T-helper 22 cell (primary cell): ENCODE results near the gene GAB4.

ENCODE experiments used
- DNase-seq: peaks from one replicate; pipeline ENCODE4 v3.0.0-alpha.2; 2020; ENCODE audit warnings: low read depth

Gene GAB4

DNA sequence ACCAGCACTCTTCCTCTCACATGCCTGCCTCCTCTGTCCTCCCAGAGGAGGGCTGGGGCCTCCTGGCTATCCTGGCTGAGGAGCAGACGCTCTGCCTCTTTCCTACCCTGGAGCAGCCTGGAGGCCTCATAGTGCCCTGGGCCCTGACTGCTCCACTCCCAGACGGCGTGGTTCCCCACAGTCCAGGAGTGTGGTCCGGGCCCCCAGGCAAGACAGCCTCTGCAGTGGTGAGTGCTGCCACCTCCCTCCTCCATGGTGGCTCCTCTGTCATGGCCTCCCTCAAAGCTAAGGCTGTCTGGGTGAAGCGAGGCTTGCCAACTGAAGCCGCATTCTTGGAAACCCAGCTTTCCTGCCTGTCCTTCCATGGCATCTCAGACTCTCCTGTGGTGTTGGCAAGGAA lies 19.8 kb downstream of the GAB4 start:
- no peak for DNase-seq

DNA sequence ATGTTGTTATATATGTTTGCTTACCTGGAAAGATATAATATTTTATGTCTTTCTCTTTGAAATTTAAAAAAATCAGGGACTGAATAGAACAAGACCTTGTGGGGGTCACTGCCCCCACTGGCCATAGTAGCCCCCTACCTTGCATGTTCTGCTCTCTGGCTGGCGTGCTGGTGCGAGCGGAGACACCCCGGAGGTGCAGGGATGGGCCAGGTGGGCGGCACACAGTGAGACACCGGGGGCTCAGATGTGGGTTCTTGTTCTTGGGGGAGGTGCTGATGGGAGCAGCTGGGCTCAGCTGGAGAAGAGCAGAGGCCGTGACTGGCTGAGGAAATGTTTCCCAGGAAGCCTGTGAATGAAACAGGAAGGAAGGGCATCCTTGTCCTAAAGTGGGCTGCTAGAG lies 20.2 kb downstream of the GAB4 start:
- DNase-seq: no peak

DNA sequence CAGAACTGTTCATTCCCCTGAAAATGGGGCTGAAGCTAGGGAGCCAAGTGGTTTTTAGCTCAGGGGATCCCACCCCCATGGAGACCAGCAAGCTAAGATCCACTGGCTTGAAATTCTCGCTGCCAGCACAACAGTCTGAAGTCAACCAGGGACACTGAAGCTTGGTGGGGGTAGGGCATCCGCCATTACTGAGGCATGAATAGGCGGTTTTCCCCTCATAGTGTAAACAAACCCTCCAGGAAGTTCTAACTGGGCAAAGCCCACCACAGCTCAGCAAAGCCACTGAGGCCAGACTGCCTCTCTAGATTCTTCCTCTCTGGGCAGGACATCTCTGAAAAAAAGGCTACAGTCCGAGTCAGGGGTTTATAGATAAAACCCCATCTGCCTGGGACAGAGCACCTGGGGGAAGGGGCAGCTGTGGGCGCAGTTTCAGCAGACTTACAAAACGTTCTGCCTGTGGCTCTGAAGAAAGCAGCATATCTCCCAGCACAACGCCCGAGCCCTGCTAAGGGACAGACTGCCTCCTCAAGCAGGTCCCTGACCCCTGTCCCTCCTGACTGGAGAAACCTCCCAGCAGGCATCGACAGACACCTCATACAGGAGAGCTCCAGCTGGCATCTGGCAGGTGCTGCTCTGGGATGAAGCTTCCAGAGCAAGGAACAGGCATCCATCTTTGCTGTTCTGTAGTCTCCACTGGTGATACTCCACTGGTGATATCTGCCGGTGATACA lies 32.7 kb downstream of the GAB4 start:
- no peak for DNase-seq

DNA sequence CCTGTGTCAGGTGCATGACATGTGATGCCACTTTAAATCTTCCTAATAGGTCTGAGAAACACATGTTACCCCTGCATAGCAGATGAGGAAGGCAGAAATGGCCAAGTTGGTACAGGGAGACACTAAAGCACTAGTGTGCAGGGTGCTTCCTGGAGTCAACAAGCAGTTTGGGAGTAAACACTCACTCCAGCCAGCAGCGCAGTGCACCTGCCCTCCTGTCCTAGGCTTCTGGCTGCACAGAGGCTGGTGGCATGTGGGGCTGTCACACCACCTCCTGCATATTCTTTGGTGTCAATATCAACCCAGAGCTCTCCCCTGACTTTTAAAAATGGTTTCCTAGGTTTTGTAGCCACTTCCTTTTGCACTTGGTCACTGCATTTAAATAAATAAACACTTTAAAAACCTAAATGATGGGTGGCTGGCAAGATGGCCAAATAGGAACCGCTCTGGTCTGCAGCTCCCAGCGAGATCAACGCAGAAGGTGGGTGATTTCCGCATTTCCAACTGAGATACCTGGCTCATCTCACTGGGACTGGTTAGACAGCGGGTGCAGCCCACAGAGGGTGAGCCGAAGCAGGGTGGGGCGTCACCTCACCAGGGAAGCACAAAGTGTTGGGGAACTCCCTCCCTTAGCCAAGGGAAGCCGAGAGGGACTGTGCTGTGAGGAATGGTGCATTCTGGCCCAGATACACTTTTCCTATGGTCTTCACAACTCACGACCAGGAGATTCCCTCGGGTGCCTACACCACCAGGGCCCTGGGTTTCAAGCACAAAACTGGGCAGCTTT lies 33.5 kb downstream of the GAB4 start:
- DNase-seq: no peak

DNA sequence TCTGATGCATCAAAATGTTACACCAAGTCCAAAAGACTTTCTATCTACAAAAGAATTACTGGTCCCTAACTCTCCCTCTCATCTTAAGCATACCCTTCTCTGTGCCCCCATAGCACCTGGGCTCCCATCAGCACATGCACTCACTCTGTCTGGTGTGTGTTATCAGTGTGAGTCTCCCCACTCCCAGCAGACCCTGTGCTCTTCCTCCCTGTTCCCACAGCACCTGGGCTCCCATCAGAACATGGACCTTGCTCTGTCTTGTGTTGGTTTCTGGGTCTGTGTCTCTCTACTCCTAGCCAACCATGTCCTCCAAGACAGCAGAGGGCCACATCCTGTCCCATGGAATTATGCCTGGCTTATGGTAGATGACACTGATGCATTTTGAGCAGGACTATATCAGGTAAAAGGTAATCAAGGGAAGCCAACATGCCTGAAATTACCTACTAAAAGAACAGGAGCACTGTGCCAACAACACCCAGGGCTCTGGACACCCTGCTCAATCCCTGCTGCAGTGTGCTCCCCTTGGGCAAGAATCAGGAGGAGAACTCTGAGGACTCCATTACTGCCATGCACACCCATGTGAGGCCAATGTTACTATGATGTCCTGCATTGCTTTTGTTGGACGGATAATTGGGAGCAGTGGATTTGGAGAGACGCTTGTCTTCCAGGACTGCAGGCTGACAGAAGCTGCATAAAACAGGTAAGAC lies 34.3 kb downstream of the GAB4 start:
- no peak for DNase-seq

DNA sequence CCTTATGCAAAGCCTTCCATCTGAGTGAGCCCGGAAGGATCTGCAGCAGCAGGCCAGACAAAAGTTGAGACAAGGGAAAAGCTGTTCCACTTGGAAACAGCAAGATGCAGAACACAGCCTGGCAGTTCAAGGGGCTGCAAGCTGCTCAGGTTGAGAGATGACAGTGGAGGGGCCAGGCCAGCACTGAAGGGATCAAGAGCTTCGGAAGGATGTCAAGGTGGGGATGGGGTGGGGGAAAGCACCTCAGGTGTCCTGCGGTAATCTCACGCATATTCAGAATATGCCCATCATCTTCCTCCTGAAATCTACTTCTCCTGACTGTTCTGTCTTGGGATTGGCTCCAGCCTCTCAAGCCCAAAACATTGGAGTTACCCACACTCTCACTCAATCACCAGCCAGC lies 35.7 kb downstream of the GAB4 start:
- DNase-seq: no peak

DNA sequence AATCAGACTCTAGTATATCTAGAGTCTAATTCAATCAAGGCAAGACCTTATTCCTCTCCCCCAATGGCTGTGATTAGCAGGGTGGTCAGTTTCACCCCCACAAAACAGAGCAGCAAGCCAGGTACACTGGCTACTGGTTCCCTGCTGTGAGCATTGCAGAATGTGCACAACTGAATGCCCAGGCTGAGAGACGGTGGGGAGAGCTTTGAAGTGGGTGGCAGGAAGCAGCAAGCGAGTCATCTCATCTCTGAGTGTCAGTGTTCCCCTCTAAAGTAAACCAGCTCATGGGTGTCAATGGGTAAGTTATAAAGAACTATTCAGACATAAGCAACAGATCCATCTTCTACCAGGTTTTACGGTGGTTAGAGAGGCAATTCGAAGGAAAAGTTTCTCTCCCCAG lies 37.6 kb downstream of the GAB4 start:
- no peak for DNase-seq

DNA sequence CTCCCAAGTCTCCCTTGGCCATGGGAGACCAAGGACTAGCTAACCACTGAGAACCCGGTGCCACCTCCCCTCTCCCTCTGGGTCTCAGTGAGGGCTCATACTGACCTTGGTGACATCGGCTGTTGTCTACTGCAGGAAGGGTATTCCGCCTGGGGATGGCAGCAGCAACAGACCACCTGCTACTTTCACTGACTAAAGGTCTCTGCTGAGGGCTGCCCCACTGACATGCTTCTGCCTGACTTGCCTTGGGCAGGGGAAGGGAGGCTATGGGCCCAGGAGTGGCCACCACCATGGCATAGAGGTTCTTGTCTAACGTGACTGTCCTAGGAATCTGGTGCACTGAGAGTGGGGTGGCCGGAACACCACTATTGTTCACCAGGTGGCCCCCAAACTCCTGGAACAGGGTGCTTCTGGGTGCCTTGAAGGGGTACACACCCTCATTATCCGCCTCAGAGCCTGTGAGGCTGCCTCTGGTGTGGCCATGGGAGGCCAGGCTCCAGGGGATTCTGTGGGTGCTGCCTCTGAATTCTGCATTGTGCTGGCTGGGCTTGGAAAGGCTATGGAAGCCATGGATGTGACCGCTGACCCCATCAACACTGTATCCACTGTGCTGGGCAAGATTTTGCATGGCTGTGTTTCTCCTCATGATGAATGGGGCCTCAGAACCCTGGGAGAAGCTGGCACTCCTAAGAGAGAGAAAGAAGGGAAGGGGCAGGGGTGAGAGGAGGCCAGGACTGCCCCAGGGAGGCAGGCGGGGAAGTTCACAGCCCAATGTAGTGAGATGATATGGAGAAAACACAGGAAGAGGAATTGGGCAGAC lies 38.3 kb downstream of the GAB4 start:
- no peak for DNase-seq

DNA sequence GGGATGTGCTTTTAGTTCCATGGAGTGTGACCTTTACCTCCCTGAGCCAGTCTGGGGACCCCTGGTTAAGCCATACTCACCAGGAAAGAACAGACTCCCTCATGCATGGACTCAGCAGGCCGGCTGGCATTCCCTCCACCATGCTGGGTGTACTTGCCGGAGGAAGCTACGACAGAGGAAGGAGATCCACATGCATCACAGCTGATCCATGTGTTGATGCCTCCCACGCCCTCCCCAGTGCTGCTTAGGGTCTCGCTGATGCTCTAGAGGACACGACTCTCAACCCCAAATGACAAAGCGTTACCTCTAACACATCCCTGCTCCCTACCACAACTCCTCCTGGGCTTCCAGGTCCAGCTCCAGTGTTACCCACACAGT lies 39.8 kb downstream of the GAB4 start:
- no peak for DNase-seq

DNA sequence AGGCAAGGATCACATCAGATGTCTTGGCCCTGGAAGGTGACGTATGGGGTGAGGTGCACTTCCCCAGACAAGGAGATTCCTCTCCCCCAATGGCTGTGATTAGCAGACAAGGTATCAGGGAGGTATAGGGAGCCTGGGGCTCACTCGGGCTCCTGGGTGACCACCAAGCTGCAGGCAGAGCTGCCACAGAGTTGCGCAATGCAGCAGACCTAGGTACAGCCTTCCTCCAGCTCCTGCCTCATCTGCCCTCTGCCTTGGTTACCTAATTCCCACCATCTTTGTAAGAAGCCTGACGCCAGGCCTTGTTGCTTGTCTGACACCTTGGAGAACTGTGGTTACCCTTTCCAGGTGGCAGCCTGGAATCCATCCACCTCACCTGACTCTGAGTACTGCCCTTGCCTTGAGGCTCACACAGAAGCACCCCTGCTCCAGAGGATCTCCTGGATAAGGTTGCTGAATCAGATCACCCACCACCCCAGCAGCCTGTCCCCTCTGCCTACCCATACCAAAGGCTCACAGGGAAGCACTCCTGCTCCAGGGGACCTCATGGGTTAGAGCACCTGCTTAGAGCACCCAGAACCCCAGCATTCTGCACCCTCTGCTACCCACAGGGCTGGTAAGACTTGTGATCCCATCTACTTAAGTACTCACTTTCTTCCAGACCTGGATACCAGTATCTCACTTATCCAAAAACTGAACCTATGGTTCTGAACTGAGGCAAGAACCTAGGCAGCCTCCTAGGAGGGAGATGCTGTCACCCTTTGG lies 40.4 kb downstream of the GAB4 start:
- DNase-seq: no peak

DNA sequence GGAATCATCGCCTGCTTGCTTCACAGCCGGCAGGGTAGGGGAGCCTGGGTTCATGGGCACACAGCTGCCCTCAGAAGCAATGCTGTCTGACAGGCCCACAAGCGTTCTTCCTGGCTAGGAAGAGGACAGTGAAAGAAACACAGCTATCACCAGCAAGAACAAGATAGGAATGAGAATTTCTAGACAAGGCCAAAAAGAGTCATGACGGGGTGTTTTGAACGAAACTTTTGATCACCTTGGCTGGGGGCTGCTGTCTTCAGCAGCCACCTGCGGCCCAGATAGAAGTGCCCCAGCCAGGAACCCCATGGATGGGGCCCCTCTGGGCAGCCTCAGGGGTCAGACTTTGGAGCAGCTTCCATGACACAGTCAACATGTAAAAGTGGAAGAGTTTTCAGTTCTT lies 41.8 kb downstream of the GAB4 start:
- DNase-seq: no peak

DNA sequence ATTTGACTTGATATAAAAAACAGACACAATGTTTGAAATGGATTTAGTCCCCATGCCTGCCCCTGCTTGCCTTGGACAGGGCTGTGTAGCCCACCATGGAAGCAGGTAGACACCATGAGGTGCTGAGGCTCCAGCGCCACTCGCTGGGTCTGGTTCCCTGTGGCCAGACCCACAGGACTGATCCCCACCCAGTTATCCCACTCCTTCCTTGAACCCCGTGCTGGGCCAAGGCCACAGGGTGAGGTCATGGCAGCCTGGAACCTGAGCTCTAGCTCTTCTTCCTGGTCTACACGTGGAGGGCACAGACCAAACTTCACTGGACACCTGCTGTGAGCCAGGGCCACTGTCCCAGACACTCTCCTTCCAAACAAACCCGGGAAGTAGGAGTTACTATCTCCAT lies 42.5 kb downstream of the GAB4 start:
- no peak for DNase-seq

DNA sequence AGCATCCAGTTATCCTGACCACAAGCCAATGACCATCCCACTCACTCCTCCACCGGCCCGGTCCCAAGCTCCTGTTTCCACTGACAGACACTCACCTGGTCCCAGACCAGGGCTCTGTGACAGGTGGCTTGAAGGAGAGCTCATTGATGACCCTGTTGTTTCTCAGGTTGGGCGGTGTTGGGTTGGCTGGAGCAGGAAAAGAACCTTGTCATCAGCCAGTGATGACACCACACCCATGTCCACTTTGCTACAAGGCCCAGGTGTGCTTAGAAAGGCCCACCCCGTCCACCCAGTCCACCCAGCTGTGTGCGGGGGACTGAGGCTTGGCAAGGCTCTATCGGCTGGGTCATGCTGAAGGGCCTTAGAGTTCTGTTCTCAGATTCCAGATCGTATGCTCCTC lies 42.9 kb downstream of the GAB4 start:
- DNase-seq: no peak

DNA sequence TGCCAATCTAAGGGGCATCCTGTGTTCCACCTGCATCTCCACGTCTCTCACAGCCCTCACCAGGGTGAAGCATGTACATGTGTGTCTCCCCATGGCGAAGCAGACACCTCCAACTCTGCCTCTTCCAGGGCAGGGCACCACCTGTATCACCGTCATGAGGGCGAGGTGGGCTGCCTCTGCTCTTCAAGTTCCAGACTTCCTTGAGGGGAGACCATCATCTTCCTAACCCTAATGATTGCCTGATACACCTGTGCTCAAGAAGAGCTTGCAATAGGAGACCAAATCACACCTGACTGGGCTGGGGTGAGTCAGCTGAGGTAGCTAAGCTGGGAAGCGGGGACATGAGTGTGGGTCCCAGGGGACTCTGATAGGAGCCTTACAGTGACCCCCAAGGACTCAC lies 43.7 kb downstream of the GAB4 start:
- no peak for DNase-seq

DNA sequence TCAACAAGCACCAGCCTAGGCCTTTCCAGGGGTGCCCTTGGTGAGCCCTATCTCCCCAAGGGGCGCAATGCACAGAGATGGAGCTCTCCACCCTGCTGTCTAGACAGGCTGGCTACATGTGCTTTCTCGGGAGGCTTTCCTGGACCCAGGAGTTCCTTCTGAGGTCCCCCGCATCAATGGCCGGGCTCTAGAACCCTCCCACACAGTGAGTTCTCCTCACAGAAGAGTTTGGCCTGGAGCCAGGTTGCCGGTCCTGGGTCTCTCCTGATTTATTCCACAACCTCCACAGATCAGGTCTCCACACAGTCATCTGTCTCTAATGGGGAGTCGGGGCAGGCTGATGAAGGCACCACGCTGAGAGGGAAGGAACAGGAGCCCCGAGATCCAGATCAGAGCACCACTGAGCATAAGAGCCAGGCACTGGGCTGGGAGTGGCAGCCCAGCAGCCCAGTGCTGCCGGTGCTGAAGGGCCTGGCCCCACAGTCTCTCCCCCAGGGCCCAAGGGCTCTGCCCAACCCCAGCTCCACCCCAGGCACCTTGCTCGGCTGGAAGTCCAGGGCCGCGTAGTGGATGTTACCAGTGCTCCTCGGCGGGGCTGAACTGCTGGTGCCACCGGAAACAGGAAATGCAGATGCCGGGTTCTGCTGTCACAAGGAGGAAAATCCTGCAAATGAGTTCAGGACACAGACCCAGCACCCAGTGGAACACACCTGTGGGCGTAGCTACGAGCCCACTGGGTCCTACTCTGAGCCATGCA lies 44.7 kb downstream of the GAB4 start:
- DNase-seq: no peak

DNA sequence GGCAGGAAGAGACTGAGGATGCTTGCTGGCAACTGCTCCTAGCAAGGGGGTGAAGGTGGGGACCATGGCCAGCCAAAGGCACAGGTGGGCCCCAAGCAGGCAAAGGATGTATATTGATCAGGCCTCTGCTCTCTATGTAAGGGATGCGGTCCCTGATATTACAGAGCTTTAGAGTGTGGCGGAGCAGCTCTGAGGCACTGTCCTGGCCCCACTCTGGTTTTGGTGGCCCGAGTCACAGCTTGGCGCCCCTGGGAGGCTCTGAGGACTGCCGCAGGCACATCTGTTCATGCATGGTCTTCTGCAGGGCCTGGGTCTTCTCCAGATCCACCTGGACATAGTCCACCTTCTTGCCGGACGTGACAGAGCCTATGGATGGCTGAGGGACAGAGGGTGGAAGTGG lies 45.5 kb downstream of the GAB4 start:
- no peak for DNase-seq

DNA sequence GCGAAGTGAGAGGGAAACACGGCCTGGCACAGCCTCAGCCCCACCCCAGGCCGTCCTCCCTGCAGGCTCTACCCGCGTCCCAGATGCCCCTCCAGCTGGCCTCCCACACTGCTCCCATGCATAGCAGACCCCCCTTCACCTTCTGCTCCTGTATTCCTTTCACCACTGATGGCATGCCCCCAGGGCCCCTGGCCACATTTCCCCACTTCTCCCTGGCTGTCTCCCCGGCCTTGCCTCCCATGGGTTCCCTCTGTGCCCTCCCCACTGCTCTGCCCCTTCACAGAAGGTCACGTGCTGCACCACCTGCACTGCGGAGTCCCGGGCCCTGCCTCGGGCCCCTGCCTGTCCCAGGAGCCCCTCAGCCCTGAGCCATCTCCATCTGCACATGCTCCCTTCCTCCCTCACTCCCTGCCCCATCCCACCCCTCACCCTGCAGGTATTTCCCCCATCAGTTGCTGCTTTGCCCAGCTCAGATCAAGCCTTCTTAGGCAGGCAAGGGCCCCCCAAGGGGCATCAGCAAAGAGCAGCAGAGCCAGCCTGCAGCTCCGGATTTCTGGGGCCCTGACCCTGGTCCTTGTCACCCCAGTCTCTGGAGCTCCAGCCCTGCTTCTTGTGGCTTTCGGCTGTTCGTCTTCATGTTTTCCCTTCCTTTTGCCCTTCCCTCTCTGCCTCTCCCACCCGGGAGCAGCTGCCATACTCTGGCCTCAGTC lies 46.4 kb downstream of the GAB4 start:
- DNase-seq: no peak

DNA sequence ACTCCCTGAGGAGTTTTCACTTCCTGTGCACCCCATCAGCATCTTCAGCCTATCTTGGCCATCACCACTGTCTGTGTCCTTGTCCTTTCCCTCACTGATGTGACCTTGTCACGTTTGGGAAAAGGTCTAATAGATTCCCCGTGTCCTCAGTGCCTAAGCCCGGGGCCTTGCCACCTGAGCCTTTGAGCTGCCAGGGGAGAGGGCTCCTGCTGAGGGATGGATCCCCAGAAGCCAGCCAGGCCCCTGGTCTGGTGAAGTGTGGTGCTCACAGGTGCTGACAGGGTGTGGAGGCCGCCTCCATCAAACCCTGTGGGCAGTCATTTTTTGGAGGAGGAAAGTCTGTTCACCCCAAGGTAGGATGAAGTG lies 47.2 kb downstream of the GAB4 start:
- no peak for DNase-seq

DNA sequence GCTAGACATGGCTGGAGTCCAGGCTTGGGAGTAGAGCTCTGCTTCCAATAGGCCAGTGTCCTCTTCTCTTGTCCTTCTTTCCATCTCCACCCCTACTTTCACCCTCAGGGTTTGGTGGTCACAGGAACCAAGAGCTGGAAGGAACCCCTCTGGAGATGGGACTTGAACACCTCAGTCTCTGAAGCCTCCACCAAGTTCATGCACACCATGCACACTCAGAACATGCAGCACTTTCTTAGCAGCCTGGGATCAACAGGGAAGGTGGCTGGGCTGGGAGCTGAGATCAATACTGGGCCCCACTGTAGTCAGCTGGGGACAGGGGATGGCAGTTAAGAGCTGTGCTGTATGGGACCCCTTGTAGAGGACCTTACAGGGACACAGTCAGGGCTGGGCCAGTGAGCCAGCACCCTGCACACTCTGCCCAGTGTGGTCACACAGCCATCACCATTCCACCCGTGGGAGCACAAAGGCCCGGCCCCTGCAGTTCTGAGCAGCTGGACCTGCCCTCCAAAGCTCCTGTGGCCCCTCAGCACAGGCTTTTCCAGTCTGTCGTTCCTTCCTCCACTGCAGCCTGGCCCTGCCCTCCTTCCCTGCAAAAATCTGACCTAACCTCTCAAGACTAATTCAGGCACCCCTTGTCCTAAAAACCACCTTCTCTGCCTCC lies 47.7 kb downstream of the GAB4 start:
- DNase-seq: no peak
